ENCODE measurements around the gene MMP24.
"Not testable (repeated sequence)": the region's sequence is repeated elsewhere in the genome, so short reads cannot be mapped to it uniquely, and the experiment has no call there.

- not testable (repeated sequence) for TF ChIP-seq CTCF, POLR2A (IDR thresholded peaks at IDR 0.05)
Measured at GRCh38 chr20:35262321-35262720, 35.8 kb downstream of the MMP24 start.

Data from uterus (tissue), 2 donors.